ENCODE measurements around the gene SP2.

SP2 gene

DNA sequence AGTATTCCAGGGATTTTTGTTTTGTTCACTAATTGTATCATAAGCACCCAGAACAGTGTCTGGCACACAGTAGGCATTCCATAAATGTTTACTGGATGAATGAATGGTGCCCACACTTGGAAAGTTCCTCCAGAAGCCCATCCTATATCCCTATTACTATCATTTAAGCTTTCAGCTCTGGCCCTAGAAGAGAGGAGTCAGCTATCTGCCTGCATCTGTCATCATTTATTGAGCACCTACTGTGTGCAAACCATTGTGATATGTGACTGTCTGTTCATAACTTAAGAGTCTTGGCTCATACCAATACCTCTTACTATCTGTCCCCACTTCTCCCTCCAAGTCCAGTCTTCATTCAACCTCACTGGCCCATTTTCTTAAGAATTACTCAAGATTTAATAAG is 25.0 kb upstream of the SP2 start:
- no peak for DNase-seq

DNA sequence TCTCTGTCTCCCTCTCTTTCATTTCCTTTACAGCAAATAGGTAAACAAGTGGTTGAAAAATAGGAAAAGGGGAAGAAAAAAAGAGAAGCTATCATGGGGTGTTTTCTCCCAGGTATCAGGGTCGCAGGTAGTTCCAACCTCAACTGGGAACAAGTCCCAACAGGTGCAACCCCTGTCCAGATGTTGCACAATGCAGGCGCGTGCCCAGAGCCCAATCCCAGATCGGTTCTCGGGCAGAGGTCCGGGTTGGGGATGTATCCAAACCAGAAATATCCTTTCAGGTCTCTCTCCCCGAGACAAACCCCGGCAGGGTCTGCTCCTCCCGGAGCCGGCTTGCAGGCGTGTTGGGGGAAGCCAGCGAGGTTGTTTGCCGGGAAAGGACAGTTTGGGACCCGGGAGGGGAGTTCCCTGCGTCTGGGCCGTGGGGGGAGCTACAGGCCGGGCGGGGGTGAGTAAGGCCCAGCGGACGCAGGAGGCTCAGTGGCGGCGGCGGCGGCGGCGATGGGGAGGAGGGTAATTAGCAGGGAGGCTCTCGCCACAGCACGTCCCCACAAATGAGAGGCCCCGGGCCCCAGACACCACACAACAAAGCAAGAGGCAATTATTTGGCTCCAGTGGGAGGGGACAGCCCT is 23.9 kb upstream of the SP2 start:
- no peak for DNase-seq

DNA sequence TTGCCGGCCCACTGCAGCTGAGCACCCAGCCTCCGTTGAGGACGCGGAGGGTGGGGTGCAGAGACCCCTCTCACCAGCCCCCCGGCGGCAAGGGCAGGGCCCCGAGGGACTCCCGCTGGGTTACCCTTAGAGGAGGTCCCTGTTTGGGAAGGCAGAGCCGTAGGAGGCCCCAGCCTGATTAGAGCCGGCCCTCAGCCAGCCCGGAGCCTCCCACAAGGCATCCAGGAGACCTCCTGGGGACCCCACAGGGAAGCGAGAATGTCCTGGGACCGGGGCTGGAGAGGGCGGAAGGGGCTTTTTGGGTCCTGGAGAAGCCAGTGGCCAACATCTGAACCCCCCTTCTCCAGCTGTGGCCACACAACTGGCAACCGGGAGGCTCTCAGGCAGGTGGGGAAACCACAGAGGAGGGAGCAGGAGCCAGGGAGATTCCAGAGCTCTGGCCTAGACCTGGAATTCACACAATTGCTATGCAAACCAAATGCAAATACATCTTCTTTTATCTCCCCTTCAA is 23.3 kb upstream of the SP2 start:
- no peak for DNase-seq

DNA sequence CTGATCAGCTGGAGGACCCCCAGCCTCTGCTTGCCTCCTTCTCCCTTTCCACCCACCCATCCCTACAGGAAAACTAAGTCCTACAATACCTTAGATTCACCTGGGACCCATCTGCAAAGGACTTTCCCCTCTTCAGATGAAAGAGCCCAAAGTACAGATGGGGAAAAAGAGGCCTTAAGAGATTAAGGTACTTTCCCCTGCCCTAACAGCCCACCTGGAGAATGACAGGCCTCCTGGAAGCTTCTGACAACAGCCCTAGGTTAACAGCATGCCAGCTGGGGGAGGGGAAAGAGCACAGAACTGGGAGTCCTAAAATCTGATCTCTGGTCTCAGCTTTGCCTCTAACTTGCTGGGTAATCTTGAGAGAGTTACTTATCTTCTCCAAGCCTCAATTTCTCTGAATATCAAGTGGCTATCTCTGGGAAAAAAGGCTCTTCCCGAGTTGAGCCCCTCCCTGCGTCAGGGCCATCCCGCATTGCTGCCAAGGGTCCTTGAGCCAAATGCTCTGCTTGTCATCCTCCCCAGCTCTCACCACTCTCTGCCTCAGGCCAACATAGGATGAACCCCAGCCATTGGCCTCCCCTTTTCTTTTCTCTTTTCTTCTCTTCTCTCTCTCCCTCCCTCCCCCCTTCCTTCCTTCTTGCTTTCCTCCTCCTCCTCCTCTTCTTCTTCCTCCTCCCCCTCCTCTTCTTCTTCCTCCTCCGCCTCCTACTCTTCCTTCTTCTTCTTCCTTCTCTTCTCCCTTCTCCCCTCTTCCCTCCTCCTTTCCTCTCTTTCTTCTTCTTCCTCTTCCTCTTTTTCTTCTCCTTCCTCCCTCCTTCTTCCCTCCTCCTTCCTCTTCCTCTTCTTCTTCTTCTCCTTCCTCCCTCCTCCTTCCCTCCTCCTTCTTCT is 22.6 kb upstream of the SP2 start:
- DNase-seq, result no peak

DNA sequence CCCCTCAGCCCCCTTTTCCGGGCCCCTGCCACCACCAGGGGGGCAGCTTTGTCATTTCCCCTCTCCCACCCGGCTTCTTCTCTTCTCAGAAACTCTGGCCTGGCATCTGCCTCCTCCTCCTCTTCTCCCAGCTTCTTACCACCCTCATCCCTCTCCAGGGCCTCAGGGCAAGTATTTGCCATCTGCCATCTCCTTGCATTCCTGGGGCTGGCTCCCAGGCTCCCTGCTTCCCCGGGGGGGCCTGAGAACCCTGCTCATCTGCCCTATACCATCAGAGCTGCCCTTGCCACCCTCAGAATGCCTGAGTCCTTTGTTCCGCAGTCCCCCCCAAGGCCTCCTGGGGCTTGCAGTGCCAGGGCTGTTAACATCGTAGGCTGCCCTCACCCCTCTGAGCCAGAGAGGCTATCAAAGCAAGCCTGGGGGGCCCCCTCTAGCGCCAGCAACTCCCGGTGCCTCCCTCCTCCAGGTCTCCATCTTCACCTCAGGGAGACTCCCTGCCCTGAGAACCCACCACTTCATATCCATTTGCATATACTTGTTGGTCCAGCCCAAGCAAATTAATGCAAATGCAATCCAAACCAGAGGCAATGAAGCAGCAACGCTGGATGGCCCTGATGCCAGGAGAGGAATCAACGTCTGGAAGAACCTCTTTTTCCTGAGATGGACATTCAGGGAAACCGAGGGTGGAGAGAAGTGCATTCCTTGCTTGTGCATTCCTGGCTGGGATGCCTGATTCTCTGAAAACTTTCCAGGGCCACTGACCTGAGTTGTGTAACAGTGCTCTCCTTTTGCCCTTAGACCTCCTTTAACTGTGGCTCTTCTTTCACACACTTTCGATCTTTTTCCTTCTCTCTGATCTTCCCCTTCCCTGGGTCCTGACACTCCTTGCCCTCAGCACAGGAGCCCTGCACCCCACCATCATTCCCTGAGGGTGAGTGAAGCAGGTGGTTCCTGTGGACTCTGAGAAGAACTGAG is 20.7 kb upstream of the SP2 start:
- no peak for DNase-seq

DNA sequence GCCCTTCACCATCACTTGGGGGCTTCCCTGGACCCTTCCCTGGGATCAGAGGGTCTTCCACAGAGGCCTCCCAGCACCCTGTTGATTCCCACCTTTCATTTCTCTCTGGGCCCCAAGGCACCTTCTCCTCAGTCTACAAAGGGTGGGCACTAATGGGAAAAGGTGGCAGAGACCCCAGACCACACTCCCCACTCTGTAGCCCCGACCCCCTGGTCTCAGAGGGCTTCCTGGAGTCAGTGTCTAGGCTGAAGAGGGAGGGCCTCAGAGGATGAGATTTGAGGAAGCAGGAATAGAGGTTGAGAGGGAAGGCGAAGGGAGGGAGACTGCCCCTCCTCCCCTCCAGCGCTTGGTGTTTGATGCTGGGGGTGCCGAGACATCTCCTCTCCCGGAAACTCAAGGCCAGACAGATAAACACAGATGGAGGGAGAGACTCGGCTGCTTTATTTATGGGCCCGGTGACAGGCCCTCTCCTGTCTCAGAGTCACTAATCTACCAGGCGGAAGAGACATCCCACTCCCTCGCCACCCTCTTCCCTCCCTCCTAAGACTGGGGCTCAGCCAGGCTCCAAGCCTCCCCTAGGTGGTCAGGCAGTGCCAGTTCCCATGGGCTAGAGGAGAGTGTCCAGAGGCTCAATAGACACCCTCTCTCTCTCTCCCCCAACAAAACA is 18.5 kb upstream of the SP2 start:
- DNase-seq, result no peak

DNA sequence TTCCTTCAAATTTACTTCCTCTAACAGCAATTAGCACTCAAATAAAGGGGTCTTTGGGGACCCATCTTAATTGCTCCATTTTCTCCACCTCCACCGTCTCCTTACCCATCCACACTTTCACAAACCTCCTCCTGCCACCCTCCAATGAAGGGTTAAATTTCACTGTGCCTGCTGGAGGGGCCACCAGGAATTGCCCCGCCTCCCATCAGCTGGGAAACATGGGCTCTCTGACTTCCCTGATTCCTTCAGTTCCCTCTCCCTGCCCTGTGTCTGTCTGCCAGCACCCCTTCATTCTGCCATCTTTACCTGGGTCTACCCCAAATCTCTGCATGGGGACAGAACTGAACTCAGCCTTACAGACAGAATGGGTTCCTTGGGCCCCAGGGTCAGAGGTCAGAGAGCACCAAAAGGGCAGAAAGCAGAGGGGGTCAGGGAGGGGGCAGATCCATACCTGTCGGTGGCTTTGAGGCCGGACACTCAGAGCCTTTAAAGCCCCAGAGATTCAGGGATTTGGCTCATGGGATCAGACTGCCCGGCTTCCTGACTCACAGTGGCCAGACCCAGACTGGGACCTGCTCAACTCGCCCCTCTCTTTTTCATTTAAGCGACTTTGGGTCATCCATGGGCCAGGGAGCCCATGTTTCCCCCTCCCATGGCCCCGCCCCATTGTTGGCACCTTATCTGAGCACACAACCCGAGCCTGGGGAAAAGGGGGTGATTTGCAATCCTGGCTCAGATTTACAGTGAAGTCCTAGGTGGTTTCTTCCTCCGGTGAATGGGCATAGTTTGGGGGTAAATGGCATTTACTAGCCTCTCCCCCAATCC is 17.6 kb upstream of the SP2 start:
- DNase-seq, result no peak

DNA sequence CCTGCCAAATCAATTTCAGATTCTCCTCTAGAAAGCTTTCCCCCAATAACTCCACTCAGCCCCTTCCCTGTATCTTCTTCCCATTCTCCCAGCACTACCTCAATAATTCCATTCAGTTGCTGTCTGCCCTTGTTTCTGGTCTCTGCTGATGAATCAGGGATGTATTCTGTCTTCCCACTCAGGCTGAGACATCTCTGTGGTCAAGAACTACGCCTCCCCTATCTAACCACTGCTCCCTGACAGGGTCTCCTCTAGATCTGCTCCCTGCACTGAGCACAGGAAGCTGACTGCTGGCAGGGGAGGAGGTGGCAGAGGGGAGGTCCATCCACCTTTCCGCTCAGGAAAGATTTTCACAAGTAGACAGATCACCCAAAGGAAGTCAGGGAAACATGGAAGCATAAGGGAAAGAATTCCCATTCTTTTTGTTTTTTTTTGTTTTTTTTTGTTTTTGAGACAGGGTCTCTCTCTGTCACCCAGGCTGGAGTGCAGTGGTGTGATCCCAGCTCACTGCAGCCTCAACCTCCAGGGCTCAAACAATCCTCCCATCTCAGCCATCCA is 16.9 kb upstream of the SP2 start:
- no peak for DNase-seq

DNA sequence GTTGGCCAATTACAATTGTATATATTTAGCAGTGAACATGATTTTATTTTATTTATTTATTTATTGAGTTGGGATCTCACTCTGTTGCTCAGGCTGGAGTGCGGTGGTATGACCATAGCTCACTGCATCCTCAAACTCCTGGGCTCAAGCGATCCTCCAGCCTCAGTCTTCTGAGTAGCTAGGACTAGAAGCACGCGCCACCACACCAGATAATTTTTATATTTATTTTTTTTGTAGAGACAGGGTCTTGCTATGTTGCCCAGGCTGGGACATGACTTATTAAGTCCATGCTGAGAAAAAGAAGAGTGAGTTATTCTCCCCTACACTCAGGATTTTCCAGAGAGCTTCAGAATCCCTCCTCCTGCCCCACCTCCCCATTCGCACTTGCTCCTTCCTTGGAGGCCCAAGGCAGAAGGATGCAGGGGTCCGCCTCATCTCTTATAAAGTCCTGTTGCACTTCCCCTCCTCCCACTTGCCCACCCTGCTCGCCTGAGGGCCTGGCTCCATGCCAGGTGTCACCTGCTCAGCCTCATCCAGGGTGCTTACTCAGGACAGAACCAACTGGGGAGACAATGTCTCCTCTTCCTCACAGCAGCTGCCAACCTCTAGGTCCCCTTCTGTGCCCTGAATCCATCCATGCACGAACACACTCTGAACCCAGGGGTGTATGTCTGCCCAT is 16.1 kb upstream of the SP2 start:
- DNase-seq, result no peak

DNA sequence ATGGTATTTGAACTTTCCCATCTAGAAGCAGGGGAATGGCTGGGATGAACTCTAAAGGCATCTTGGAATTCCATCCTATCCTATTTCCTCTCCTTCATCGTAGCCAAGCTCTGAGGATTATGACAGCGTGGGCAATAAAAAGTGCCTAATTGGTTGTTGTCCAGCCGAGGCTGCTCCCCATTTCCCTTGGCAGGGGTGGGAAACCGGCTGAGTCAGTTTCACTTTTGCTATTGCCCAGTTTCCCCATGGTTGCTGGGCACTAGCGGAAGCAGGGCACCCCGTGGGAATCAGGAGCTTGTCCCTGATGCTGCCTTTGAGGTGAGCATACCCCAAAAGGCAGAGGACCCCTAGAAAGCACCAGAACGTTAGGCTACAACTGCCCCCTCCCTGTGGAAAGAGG is 13.8 kb upstream of the SP2 start:
- no peak for DNase-seq

DNA sequence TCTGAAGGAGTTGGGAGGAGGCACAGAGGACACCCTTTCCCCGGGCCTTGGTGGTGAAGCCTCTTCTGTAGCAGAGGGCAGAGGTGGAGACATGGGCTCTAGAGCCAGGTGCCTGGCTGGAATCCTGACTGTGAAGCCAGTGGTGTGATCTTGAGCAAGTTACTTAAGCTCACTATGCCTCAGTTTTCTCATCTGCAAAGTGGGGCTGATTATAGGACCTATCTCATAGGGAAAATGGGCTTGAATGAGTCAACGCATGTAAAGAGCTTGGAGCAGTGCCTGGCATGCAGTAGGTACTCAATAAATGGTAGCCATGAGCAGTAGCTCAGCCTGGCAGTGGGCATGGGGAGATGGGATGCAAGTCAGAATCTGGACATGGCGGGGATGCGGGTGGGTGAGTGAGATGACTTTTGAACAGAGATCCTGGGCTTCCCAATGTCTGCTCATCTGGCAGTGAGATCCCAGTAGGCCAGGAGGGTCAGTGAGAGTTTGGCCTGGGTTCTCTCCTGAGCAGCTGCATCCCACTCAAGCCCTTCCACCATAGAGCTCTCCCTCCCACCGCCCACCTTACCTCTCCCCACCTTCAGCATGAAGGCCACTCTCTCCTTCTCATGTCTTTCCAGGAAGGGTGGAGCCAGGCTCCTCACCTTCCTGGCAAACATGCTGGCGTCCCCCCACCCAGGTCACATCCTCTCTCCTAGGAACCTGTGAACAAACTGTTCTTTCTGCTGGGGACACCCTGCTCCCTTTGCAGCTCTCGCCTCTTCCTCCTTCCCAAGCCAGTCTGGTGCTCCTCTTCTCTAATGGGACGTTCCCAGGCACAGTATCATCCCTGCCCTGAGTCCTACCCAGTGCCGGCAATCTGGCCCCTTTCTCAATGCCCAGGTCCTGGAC is 13.1 kb upstream of the SP2 start:
- no peak for DNase-seq

DNA sequence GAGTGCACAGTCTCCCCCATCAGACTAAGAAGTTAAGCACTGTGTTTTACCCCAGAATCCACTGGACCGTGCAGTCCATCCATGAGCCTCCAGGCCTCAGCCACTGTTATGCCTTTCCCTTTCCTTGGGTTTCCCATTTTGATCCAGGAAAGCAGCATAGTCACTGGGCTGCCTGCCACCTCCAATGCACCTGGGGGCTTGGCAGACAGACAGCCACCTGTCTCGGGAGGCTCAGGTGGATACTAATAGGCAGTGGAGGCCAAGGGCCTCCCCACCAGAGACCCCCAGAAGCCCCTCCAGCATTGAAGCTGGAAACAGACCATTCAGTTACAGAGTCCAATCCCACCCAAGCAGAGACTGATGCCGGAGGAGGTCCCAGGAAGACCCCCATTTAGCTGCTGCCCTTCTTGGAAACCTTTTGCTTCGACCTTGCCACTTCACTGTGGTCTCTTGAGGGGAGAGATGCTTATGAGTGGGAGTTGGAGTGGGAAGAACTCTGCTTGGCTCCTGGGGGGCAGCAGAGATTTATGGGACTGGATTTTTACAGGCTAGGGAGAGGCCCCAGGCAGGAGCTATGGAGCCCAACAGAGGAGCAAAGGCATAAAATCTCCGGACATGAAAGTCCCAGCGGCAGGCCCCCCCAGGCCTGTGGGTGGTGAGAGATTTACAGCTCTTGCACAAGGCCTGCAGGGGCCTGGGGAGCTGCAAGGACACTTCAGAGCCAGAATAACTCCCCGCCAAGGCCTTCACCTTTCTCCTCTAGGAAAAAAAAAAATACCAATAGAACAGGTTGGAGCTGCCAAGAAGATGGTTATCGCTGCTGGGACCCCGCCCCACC is 12.2 kb upstream of the SP2 start:
- no peak for DNase-seq

DNA sequence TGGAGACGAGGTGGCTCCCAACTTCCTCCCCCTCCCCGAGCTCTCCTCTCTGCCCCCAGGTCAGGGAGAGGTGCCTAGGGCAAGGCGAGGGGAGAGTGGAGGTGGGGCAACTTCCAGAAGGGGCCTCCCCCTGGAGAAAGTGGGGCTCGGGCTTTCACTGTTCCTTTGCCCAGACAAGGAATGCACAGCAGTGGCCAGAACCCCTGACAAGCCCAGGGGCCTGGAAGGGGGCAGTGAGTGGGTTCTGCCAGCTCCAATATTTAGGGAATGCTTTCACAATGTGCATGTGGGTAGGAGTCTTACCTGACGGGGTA is 11.7 kb upstream of the SP2 start:
- DNase-seq, result no peak

DNA sequence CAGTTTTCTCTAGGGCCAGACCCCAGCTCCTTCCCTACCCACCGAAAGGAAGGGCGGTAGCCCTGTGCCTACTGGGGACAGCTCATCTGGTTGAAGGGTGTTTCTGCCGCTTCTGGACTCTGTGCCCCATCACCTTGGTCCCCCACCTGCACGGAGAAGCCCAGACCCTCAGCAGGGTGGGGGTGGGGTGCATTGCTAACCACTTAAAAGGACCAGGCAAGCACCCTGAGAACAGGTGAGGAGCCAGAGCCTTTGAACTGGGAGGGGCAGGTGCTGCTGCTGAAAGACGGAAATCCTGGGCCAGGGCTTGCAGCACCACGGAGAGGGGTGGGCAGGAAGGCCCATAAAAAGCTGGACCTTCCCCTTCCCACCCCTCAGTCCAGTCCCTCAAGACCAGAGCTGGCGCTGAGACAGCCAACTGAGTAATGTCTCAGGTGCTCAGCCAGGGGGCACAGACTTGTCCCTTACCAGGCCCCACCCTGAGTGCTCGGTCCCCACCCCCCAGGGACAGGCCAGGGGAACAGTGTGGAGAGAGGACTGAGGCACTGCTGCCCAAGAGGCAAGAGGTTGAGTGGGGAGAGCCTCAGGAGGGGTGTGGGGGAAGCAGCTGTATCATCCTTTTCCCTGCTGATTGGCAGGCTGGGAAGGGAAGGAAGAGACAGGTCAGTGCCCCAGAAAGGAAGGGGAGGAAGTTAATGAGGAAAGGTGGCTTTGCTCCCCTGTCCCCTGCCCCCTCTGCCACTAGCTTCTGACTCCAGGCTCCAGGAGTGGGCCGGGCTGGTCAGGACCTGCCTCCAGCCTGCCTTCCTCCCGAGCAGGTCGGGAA is 10.9 kb upstream of the SP2 start:
- DNase-seq, result no peak

DNA sequence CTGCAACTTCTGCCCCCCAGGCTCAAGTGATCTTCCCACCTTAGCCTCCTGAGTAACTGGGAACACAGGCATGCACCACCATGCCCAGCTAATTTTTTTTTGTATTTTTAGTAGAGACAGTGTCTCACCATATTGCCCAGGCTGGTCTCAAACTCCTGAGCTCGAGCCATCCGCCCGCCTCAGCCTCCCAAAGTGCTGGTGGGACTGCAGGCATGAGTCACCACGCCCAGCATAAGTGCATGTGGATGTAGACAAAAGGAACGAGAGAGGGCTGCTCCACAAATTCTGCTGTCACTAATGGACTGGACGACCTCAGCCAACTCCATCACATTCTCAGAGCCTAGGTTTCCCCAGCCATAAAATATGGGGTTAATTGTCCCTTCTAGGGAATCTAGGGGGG is 7.7 kb upstream of the SP2 start:
- DNase-seq, result no peak

DNA sequence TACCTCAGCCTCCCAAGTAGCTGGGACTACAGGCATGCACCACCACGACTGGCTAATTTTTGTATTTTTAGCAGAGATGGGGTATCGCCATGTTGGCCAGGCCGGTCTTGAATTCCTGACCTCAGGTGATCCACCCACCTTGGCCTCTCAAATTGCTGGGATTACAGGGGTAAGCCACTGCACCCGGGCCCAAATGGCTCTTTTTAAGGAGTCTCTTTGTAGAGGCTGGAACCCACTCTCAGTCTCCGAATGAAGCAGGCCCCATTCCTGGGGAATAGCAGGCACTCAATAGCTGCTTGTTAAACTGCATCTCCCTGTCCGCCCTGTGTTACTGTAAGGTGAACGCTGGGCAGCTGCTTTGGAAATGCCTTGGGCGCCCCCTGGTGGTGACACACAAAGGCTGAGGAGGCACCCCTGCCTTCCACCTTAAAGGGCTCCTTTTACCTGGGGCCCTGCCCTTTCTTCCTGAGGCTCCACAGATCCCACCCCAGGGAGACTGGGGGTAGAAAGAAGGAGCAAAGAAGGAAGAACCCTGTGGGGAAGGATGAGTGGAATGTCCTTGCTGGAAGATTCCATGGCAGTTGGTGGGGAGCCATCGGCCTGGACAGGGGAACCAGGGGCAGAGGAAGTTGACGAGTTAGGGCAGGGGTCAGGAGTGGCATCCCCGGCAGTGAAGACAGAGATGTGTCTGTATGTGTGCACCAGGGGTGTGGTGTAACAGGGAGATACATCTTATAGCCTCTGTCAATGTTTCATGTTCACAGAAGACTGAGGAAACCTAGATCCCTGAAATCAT is 6.1 kb upstream of the SP2 start:
- peak in 13 of 14 donors; percentile 2 to 80 (median 53) for DNase-seq
